Measurements from ENCODE around the gene OOEP.

OOEP gene

GRCh38 chr6:73339340-73339739 is 30.4 kb downstream of the OOEP start:
- no peaks in the 10 kb centered on the region for H3K4me1 ChIP-seq (ENCODE audit: control insufficient read depth, insufficient read depth, low read length)
- H3K4me3 ChIP-seq (ENCODE audit: low read depth, low read length): no peak overlapping the region
- no peaks in the 10 kb centered on the region for H3K27me3 ChIP-seq (ENCODE audit: control insufficient read depth, insufficient read depth, low read length)
- no peak overlapping the region for H3K9ac ChIP-seq (ENCODE audit: low read depth, low read length)
- H3K9me3 ChIP-seq (ENCODE audit: control insufficient read depth, insufficient read depth, low read length): no peaks in the 10 kb centered on the region
- H3K36me3 ChIP-seq (ENCODE audit: control insufficient read depth, insufficient read depth, low read length): no peaks in the 10 kb centered on the region

DNA sequence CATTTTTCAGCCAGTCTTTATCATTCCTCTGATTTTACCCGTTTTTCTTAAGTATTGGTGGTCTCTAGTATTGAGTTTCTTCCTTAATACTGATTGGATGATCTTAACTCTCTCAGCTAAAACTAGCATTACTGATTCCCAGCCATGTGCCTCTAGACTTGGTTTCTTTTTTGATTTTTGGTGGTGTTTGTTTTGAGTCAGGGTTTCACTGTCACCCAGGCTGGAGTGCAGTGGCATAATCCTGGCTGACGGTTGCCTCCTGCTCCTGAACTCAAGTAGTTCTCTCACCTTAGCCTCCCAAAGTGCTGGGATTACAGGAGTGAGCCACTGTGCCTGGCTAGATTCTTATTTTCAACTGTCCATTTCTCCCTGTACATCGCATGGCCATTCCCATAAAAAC is 40.5 kb downstream of the OOEP start:
- no peaks in the 10 kb centered on the region for H3K27me3 ChIP-seq (ENCODE audit: control insufficient read depth, insufficient read depth, low read length)
- no peaks in the 10 kb centered on the region for H3K9me3 ChIP-seq (ENCODE audit: control insufficient read depth, insufficient read depth, low read length)
- H3K9ac ChIP-seq (ENCODE audit: low read depth, low read length): no peak overlapping the region
- H3K36me3 ChIP-seq (ENCODE audit: control insufficient read depth, insufficient read depth, low read length): no peaks in the 10 kb centered on the region
- H3K4me3 ChIP-seq (ENCODE audit: low read depth, low read length): no peak overlapping the region
- no peaks in the 10 kb centered on the region for H3K4me1 ChIP-seq (ENCODE audit: control insufficient read depth, insufficient read depth, low read length)

- H3K4me3 ChIP-seq (ENCODE audit: low read depth, low read length): no peak overlapping the region
- H3K9me3 ChIP-seq (ENCODE audit: control insufficient read depth, insufficient read depth, low read length): no peaks in the 10 kb centered on the region
- H3K36me3 ChIP-seq (ENCODE audit: control insufficient read depth, insufficient read depth, low read length): no peaks in the 10 kb centered on the region
- H3K27me3 ChIP-seq (ENCODE audit: control insufficient read depth, insufficient read depth, low read length): no peaks in the 10 kb centered on the region
- no peak overlapping the region for H3K9ac ChIP-seq (ENCODE audit: low read depth, low read length)
- no peaks in the 10 kb centered on the region for H3K4me1 ChIP-seq (ENCODE audit: control insufficient read depth, insufficient read depth, low read length)
These were observed 40.9 kb downstream of the OOEP start for GRCh38 chr6:73328790-73329189.

GRCh38 chr6:73325656-73326055 is 44.0 kb downstream of the OOEP start:
- Histone ChIP-seq H3K36me3 (ENCODE audit: control insufficient read depth, insufficient read depth, low read length) (no peaks in the 10 kb centered on the region), H3K4me3 (ENCODE audit: low read depth, low read length) (no peak overlapping the region), H3K27me3 (ENCODE audit: control insufficient read depth, insufficient read depth, low read length) (no peaks in the 10 kb centered on the region), H3K4me1 (ENCODE audit: control insufficient read depth, insufficient read depth, low read length) (no peaks in the 10 kb centered on the region), H3K9me3 (ENCODE audit: control insufficient read depth, insufficient read depth, low read length) (no peaks in the 10 kb centered on the region), H3K9ac (ENCODE audit: low read depth, low read length) (no peak overlapping the region)

- Histone ChIP-seq H3K9ac (ENCODE audit: low read depth, low read length) (no peak overlapping the region), H3K27me3 (ENCODE audit: control insufficient read depth, insufficient read depth, low read length) (no peaks in the 10 kb centered on the region), H3K4me3 (ENCODE audit: low read depth, low read length) (no peak overlapping the region), H3K4me1 (ENCODE audit: control insufficient read depth, insufficient read depth, low read length) (no peaks in the 10 kb centered on the region), H3K36me3 (ENCODE audit: control insufficient read depth, insufficient read depth, low read length) (no peaks in the 10 kb centered on the region), H3K9me3 (ENCODE audit: control insufficient read depth, insufficient read depth, low read length) (no peaks in the 10 kb centered on the region)
These were observed 46.4 kb downstream of the OOEP start for GRCh38 chr6:73323323-73323722.

All from iPS-15b (cell line).